Esophagus muscularis mucosa (tissue), 4 donors: ENCODE measurements around the gene TTC3.

ENCODE experiments used
- CTCF ChIP-seq, 3 experiments: fragments of 200-600 bp in 2 of 3; fragments of 450-650 bp in 1 of 3; sonication (generic) in 2 of 3; IDR thresholded peaks; one replicate each; pipeline ENCODE4 v1.5.1; 2017 to 2019; ENCODE audit warnings: antibody characterized with exemption in 3 of 3, mild to moderate bottlenecking in 2 of 3, moderate library complexity in 1 of 3
- EP300 ChIP-seq: sonication (generic); formaldehyde crosslinking; IDR thresholded peaks from one replicate; pipeline ENCODE4 v1.6.1; 2017; ENCODE audit warnings: antibody characterized with exemption
- POLR2A ChIP-seq: fragments of 450-650 bp; IDR thresholded peaks from one replicate; pipeline ENCODE4 v1.6.1; 2017; ENCODE audit warnings: antibody characterized with exemption, moderate library complexity, mild to moderate bottlenecking, low read depth
- POLR2AphosphoS5 ChIP-seq, 2 donors: sonication (generic); formaldehyde crosslinking; IDR thresholded peaks; one replicate each; pipeline ENCODE4 v1.6.1; 2017; ENCODE audit warnings: antibody characterized with exemption in 2 of 2

GRCh38 chr21:37077403-37077802, 4.3 kb downstream of the TTC3 start:
- TF ChIP-seq CTCF (IDR thresholded peaks at IDR 0.05): no peak
- TF ChIP-seq POLR2A: no peak
- TF ChIP-seq EP300: no peak
- TF ChIP-seq POLR2AphosphoS5 (IDR thresholded peaks at IDR 0.05): no peak
